GM12892 (cell line): ENCODE data around the gene CXorf49B.
"Not testable (repeated sequence)": the region's sequence is repeated elsewhere in the genome, so short reads cannot be mapped to it uniquely, and the experiment has no call there.

Source experiments
- POLR2A ChIP-seq: IDR thresholded peaks from 2 replicates; pipeline ENCODE4 v1.6.1; 2011; ENCODE audit warnings: low read depth, low read length, control low read depth
- POLR2AphosphoS5 ChIP-seq: IDR thresholded peaks from 2 replicates; pipeline ENCODE4 v1.6.1; 2011; ENCODE audit warnings: low read depth, low read length, control low read depth

- TF ChIP-seq POLR2AphosphoS5, POLR2A: not testable (repeated sequence)
Measured at GRCh38 chrX:71715551-71715950, 47.6 kb upstream of the CXorf49B start.
